Neural cell (in vitro differentiated cells): Measurements from ENCODE around the gene PRRG2.

Source experiments
- CTCF ChIP-seq: fragments of 450-650 bp; IDR thresholded peaks from 2 replicates; pipeline ENCODE4 v1.5.1; 2014; ENCODE audit warnings: antibody characterized with exemption, mild to moderate bottlenecking, moderate library complexity; ENCODE audit not compliant: poor library complexity, severe bottlenecking
- EP300 ChIP-seq: fragments of 450-650 bp; conservative IDR thresholded peaks from 2 replicates; pipeline ENCODE4 v1.6.1; 2014; ENCODE audit warnings: antibody characterized with exemption, mild to moderate bottlenecking, moderate library complexity; ENCODE audit not compliant: poor library complexity, severe bottlenecking
- EZH2 ChIP-seq: fragments of 200-600, 300-800 bp; shearing (Covaris generic), sonication (generic); IDR thresholded peaks from 2 replicates; pipeline ENCODE4 v1.6.1; 2014; ENCODE audit warnings: antibody characterized with exemption, low read length, borderline replicate concordance, mild to moderate bottlenecking; ENCODE audit not compliant: insufficient read depth, poor library complexity, severe bottlenecking
- MXI1 ChIP-seq: fragments of 450-650 bp; conservative IDR thresholded peaks from 2 replicates; pipeline ENCODE4 v1.6.1; 2014; ENCODE audit warnings: antibody characterized with exemption, mild to moderate bottlenecking; ENCODE audit not compliant: poor library complexity, severe bottlenecking

- TF ChIP-seq EP300 (no peak), CTCF (no peak), MXI1 (no peak), EZH2 (no peak)
Measured at GRCh38 chr19:49631014-49631588, 50.0 kb downstream of the PRRG2 start.
